ENCODE results near the gene FDX1.

Gene FDX1

GRCh38 chr11:110513846-110514437 is 84.2 kb downstream of the FDX1 start:
- no peak for DNase-seq
